ENCODE results near the gene OTUB1.

Gene OTUB1

GRCh38 chr11:63974259-63975143, 11.7 kb upstream of the OTUB1 start, which contains the start of gene COX8A:
Gene COX8A (plus strand): TSS chr11:63974620. CDS start chr11:63974681, 61 bp downstream.
- DNase-seq (ENCODE audit: low read depth): peak; percentile 100
- peak within 1 kb of the TSS; percentile 92 for H3K4me3 ChIP-seq (ENCODE audit: low read depth, low read length)
- 0 out of 2 replicates have a peak, but pooled peaks have one; percentile 15 for TF ChIP-seq CTCF (IDR thresholded peaks at IDR 0.05; ENCODE audit: control insufficient read depth, extremely low read depth, insufficient read depth)

DNA sequence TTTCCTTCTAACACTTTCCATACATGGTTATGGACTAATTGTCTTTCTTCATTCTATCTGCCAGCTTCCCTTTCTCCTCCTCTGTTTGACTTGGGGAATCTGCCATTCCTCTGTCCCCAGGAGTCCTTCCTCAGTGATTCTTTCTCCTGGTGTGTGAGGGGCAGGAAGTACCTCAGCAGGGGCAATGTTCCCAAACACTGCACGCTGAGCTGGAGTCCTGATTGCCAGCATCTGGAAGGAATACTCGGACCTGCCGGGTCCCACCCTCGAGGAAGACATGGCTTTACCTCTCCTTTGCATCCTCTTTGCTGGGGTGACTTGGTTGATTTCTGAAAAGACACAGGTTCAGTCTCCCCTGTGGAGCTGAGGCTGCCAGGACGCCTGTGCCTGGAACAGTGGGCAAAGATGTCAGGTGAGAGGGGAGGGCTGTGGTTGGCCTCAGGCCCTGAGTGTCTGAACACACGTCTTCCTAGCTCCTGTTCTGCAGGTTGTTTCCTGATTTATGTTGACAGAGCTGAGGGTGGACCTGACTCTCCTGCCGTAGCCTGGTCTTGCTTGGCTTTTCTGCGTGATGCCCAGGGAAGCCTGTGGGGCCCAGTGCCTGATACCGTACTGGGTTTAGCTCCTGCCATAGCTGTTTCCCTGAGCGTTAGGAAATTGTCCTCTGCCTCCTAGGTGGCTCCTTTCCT, 7.5 kb upstream of the OTUB1 start:
- peak; percentile 52 for DNase-seq (ENCODE audit: low read depth)
- no peak for TF ChIP-seq CTCF (IDR thresholded peaks at IDR 0.05; ENCODE audit: control insufficient read depth, extremely low read depth, insufficient read depth)
- H3K4me3 ChIP-seq (ENCODE audit: low read depth, low read length): peak overlapping the region; percentile 3; the same call in 1 of the 2 replicates

- no peak for TF ChIP-seq CTCF (IDR thresholded peaks at IDR 0.05; ENCODE audit: control insufficient read depth, extremely low read depth, insufficient read depth)
- H3K4me3 ChIP-seq (ENCODE audit: low read depth, low read length): peak overlapping the region; percentile 3; the same call in 1 of the 2 replicates
- no peak for DNase-seq (ENCODE audit: low read depth)
These were observed 6.8 kb upstream of the OTUB1 start for GRCh38 chr11:63979426-63979825.

GRCh38 chr11:63985812-63986155, 454 bp upstream of the OTUB1 start:
- DNase-seq (ENCODE audit: low read depth): no peak
- peak overlapping the region; percentile 96 for H3K4me3 ChIP-seq (ENCODE audit: low read depth, low read length)
- TF ChIP-seq CTCF (IDR thresholded peaks at IDR 0.05; ENCODE audit: control insufficient read depth, extremely low read depth, insufficient read depth): no peak

GRCh38 chr11:63986932-63987513, 785 bp downstream of the OTUB1 start:
- TF ChIP-seq CTCF (IDR thresholded peaks at IDR 0.05; ENCODE audit: control insufficient read depth, extremely low read depth, insufficient read depth): no peak
- H3K4me3 ChIP-seq (ENCODE audit: low read depth, low read length): peak overlapping the region; percentile 96
- DNase-seq (ENCODE audit: low read depth): no peak

GRCh38 chr11:63991558-63991957, 5.3 kb downstream of the OTUB1 start:
- no peak for DNase-seq (ENCODE audit: low read depth)
- TF ChIP-seq CTCF (IDR thresholded peaks at IDR 0.05; ENCODE audit: control insufficient read depth, extremely low read depth, insufficient read depth): no peak
- H3K4me3 ChIP-seq (ENCODE audit: low read depth, low read length): no peak overlapping the region

All from LNCaP clone FGC (cell line).